Mucosa of descending colon (tissue), 3 donors: ENCODE data around the gene ZRANB1. TPM values are rescaled to one million over a fixed set of nuclear protein-coding genes. Genes with fewer than 3 reads are reported as not detected.

Source experiments
- ATAC-seq: fragments of 200-7000 bp; cut with Tn5 transposase; one replicate; pipeline ENCODE4 v1.9.1; 2020; ENCODE audit warnings: mild to moderate bottlenecking, moderate library complexity
- DNase-seq, 3 donors: peaks; one replicate each; pipeline ENCODE4 v3.0.0-alpha.2; 2020
- H3K36me3 ChIP-seq: fragments of 200-600 bp; one replicate; pipeline ENCODE4 v1.8.0; 2021; ENCODE audit warnings: low read depth, mild to moderate bottlenecking
- H3K4me1 ChIP-seq: fragments of 200-600 bp; one replicate; pipeline ENCODE4 v1.8.0; 2021; ENCODE audit warnings: low read depth, mild to moderate bottlenecking
- H3K4me3 ChIP-seq: fragments of 200-600 bp; one replicate; pipeline ENCODE4 v1.8.0; 2021; ENCODE audit warnings: mild to moderate bottlenecking
- H3K9me3 ChIP-seq: fragments of 200-600 bp; one replicate; pipeline ENCODE4 v1.8.0; 2021; ENCODE audit warnings: mild to moderate bottlenecking
- intact Hi-C, 2 donors: fragments of 100-400 bp; cut with DNase I in 1 of 2; cut with micrococcal nuclease in 1 of 2; formaldehyde crosslinking; loops; one replicate each; pipeline versions ENCODE4 v1.11.0 to v1.11.1; 2022; cut with DNase I, micrococcal nuclease
- total RNA-seq, 3 donors: library from RNA; stranded (reverse); fragmentation: NEBNext Ultra II Directional in 2 of 3; extraction: Animal tissue kit (Norgen Biotek cat#: 25700) in 2 of 3; gene quantifications; one replicate each; pipeline versions ENCODE4 v1.2.1 to v1.2.4, GENCODE V29; 2021 to 2023
- TF ChIP-seq, protein P1 (sequence below): fragments of 200-600 bp; IDR thresholded peaks from one replicate; pipeline ENCODE4 v1.8.0; 2022; ENCODE audit warnings: antibody characterized with exemption, mild to moderate bottlenecking
- donor health status: DM: no; HTN: no; CAD: no; lungs with moderate emphysema.
- donor health status: DM: no; HTN: no; CAD: no.
- donor health status: DM: no; HTN: yes; CAD: no.

Gene ZRANB1
- total RNA-seq, 3 donors from 2014 or later = 9.9 to 31.4 (median 13.5) TPM

DNA sequence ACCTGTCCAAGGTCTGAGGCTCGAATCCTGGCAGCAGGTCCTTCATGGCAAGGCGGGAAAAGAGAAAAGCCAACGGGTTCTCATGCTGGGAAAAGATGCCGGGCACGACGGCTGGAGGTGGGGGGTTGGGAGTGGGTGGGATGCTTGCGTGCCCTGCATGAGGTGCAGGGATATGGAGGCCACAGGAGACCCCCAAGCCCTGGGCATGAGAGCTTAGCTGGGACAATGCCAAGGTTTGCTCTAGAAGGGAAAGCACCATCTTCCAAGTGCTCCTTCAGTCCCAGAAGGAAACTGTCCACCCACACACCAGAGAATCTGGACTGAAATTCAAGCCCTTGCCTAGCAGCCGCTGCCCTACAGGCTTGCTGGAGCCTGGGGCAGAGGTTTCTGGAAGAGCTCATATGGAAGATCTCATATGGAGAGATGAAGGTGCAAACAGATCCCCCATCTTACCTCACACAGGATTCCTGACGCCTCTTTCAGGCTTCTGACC is 64.3 kb downstream of the ZRANB1 start:
- intact Hi-C loops = no loop called here
- ATAC-seq (no peak), DNase-seq (peak in 1 of 3 donors; percentile 36)
- Histone ChIP-seq H3K4me1 (peaks cover 26% of the 10 kb centered on the region), H3K9me3 (no peaks in the 10 kb centered on the region), H3K4me3 (no peak overlapping the region), H3K36me3 (peaks cover 7% of the 10 kb centered on the region)
- TF ChIP-seq, protein P1, sequence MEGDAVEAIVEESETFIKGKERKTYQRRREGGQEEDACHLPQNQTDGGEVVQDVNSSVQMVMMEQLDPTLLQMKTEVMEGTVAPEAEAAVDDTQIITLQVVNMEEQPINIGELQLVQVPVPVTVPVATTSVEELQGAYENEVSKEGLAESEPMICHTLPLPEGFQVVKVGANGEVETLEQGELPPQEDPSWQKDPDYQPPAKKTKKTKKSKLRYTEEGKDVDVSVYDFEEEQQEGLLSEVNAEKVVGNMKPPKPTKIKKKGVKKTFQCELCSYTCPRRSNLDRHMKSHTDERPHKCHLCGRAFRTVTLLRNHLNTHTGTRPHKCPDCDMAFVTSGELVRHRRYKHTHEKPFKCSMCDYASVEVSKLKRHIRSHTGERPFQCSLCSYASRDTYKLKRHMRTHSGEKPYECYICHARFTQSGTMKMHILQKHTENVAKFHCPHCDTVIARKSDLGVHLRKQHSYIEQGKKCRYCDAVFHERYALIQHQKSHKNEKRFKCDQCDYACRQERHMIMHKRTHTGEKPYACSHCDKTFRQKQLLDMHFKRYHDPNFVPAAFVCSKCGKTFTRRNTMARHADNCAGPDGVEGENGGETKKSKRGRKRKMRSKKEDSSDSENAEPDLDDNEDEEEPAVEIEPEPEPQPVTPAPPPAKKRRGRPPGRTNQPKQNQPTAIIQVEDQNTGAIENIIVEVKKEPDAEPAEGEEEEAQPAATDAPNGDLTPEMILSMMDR = no peak

DNA sequence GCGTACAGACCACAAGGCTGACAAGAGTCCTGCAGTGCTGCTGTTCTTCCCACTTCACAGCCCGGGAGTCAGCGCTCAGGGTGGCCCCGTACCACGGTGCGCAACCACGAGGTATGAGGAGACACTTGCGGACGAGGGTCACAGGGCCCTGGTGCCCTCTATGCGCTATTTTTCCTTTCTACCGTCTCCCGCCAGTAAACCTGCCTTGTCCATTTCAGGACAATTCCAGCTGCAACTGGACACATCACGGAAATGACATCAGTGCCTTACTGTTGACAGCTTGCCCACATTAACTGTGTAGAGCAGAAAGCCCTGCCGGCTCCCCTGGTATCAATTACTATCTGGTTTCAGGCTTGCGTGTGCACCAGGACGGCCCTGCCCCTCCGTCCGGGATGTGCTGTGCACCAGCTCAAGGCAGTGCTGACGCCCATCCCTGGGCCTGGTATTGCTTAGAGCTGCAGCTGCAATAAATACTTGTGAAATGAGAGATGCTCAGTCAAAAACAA is 65.1 kb downstream of the ZRANB1 start:
- Histone ChIP-seq H3K4me3 (no peak overlapping the region), H3K36me3 (peaks cover 7% of the 10 kb centered on the region), H3K9me3 (no peaks in the 10 kb centered on the region), H3K4me1 (peaks cover 26% of the 10 kb centered on the region)
- intact Hi-C loops = no loop called here
- TF ChIP-seq, protein P1 = no peak
- ATAC-seq = no peak
- DNase-seq = peak in 1 of 3 donors; percentile 37

DNA sequence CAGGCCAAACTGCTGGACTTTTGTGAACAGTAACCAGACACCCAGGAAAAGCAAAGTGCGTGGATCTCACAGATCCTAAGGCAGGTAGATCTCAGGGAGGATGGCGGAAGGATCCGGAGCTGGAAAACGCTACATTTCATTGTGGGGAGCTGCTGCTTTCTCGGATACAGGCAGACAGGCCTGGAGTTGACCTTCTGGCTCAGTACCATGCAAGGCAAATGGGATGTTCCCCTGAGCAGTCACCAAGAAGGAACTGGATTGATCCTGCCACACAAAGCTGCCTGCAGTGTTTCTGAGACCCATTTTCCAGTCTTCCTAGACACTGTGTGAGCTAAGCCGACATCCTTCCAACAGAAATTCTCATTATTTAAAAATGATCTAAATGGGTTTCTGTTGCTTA is 65.5 kb downstream of the ZRANB1 start:
- ATAC-seq (no peak), DNase-seq (no peak)
- H3K36me3 ChIP-seq = peaks cover 3% of the 10 kb centered on the region
- no peak overlapping the region for H3K4me3 ChIP-seq
- no peaks in the 10 kb centered on the region for H3K9me3 ChIP-seq
- peaks cover 27% of the 10 kb centered on the region for H3K4me1 ChIP-seq
- TF ChIP-seq, protein P1 = no peak
- intact Hi-C loops = no loop called here

DNA sequence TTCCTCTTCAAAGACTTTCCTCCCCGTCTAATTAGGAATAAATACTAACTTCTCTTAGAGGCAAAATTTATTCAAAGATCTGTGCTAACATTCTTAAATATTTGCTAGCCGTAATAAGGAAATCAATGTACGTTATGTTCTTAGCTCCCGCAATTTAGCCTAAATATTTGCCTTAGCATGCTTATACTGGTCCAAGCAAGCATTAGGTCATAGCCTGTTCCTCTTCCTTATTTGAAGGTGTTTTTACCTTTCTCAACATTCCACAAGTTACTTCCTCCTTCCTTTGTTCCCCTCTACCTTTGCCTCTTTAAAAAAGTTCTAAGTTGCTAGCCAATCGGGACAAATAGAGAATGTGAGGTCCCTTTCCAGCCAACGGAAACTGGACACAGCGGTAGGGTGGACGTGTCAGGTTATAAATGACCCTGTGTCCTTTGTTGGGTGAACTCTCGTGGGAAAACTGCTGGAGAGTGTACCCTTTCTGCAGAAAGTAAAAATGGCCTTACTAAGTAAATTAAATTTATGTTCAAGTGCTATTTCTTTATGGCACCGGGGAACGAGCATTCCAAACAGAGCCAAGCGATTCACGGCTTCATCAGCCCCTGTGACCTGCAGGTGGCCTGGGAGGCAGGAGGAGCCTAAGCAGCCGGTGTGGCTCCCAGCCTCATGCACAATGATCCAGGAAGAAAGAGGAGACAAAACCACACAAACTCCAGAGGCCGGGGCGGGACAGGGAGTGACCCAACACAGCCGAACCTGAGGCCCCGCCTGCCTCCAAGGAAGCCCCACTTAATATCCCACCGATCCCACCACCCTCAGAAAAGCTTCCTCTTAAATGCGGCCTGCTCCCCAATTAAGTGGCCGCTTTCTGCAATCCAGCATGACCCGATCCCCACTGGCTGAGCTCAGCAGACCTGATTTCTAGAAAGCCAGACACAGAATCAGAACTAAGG is 67.0 kb downstream of the ZRANB1 start:
- Histone ChIP-seq H3K4me3 (no peak overlapping the region), H3K4me1 (peaks cover 42% of the 10 kb centered on the region), H3K36me3 (no peaks in the 10 kb centered on the region), H3K9me3 (no peaks in the 10 kb centered on the region)
- TF ChIP-seq, protein P1 = no peak
- intact Hi-C loops = no loop called here
- ATAC-seq = peak; percentile 84
- peak; percentile 84 to 86 (median 85) for DNase-seq

DNA sequence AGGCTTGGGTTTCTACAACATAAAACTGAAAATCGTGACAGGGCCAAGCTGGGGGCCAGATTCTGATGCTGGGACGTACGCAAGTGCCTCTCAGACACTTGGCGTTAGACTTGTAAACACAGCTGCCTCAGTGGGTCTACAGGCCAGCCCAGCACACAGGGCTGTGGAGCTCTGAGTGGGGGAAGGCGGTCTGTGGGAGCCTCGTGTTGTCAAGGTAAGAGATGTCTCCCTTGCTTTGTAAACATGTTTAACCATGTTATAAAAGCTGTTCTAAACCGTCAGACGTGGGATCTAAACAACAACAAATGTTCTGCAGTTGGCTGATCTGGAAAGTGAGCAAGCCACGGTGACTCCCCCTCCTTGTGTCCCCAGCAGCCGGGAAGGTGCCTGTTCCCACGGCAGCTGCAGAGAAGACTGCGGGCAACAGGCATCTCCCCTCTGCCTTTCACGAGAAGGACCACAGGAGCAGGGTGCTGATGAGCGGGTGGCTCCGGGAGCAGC is 67.8 kb downstream of the ZRANB1 start:
- intact Hi-C loops = no loop called here
- H3K4me3 ChIP-seq = no peak overlapping the region
- H3K36me3 ChIP-seq = no peaks in the 10 kb centered on the region
- H3K9me3 ChIP-seq = no peaks in the 10 kb centered on the region
- peak in 2 of 3 donors; percentile 42 to 46 for DNase-seq
- TF ChIP-seq, protein P1 = no peak
- ATAC-seq = no peak
- H3K4me1 ChIP-seq = peaks cover 44% of the 10 kb centered on the region
